K562 (cell line): ENCODE results near the gene ARFGEF2. TPM values are rescaled to one million over a fixed set of nuclear protein-coding genes. Genes with fewer than 3 reads are reported as not detected.

Experiments used
- ATAC-seq: fragments of 200-7000 bp; cut with Tn5 transposase; 3 replicates; pipeline ENCODE4 v1.9.1; 2020; ENCODE audit warnings: moderate library complexity
- BruUV-seq: library from RNA; stranded (reverse); fragments of 400-500 nt; replicated peaks from 2 replicates; lab custom pipeline; 2021; lab: Mats Ljungman, UMichigan
- CTCF ChIA-PET: fragments of 300-600 bp; formaldehyde crosslinking; extraction: SDS; loops from one replicate; lab custom pipeline; 2021; ENCODE audit warnings: low intra/inter-chr PET ratio; lab: Yijun Ruan, JAX
- POLR2A ChIA-PET: fragments of 300-600, 350-650 bp; sonication (Branson Sonifier 250); formaldehyde crosslinking; extraction: SDS; loops from one replicate; lab custom pipeline; 2021; ENCODE audit warnings: antibody characterized with exemption, inconsistent platforms; lab: Yijun Ruan, JAX
- DNase-seq, 4 experiments: peaks; one replicate each; pipeline versions ENCODE4 v3.0.0 to v3.0.0-alpha.2; 2011 to 2018; ENCODE audit warnings: low spot score in 3 of 4, mixed read lengths in 3 of 4; ENCODE audit errors: extremely low read depth in 1 of 4
- FAIRE-seq: peaks from 2 replicates; lab custom pipeline; 2011; peaks lifted over from hg19 to GRCh38; lab: Jason Lieb, UNC
- H2AFZ ChIP-seq: 2 replicates; pipeline ENCODE4 v1.6.0; 2011; ENCODE audit warnings: low read depth, low read length, control low read depth, inconsistent platforms
- H3K27ac ChIP-seq: fragments of 200-600 bp; 3 replicates; pipeline ENCODE4 v1.8.0; 2011; ENCODE audit warnings: low read depth, mild to moderate bottlenecking, control low read depth, inconsistent platforms, low read length, moderate library complexity, mixed read lengths; ENCODE audit errors: extremely low read depth
- H3K27me3 ChIP-seq, 2 experiments: fragments of 300-600 bp in 1 of 2; 2 replicates in 1 of 2; 3 replicates in 1 of 2; pipeline versions ENCODE4 v1.6.0 to v1.8.0; 2011; ENCODE audit warnings: inconsistent platforms in 2 of 2, low read length in 2 of 2, mild to moderate bottlenecking in 1 of 2, mixed read lengths in 1 of 2, moderate library complexity in 1 of 2; ENCODE audit not compliant: control insufficient read depth in 2 of 2, insufficient read depth in 2 of 2
- H3K36me3 ChIP-seq: fragments of 300-600 bp; 3 replicates; pipeline ENCODE4 v1.8.0; 2011; ENCODE audit warnings: mild to moderate bottlenecking, low read length, inconsistent platforms; ENCODE audit not compliant: control insufficient read depth, insufficient read depth
- H3K4me1 ChIP-seq, 2 experiments: fragments of 200-600 bp in 1 of 2; replicated peaks in 1 of 2; 2 replicates in 1 of 2; 3 replicates in 1 of 2; pipeline versions ENCODE4 v1.5.1 to v1.8.0; 2011; ENCODE audit warnings: inconsistent platforms in 2 of 2, low read length in 2 of 2, mild to moderate bottlenecking in 1 of 2, mixed read lengths in 1 of 2, moderate library complexity in 1 of 2; ENCODE audit not compliant: control insufficient read depth in 2 of 2, insufficient read depth in 2 of 2
- H3K4me2 ChIP-seq: 2 replicates; pipeline ENCODE4 v1.6.1; 2011; ENCODE audit warnings: low read length, control low read depth, inconsistent platforms, mixed read lengths; ENCODE audit not compliant: insufficient read depth
- H3K4me3 ChIP-seq: fragments of 200-600 bp; sonication (generic), shearing (Covaris generic); 2 replicates; pipeline ENCODE4 v1.5.1; 2016; ENCODE audit warnings: control low read depth, inconsistent platforms
- H3K79me2 ChIP-seq: fragments of 200-600 bp; 3 replicates; pipeline ENCODE4 v1.8.0; 2011; ENCODE audit warnings: low read length, inconsistent platforms; ENCODE audit not compliant: control insufficient read depth, insufficient read depth
- H3K9ac ChIP-seq, 2 experiments: 2 replicates each; pipeline versions ENCODE4 v1.6.0 to v1.6.1; 2011; ENCODE audit warnings: low read depth in 2 of 2, low read length in 2 of 2, control low read depth in 1 of 2, inconsistent platforms in 1 of 2, mild to moderate bottlenecking in 1 of 2, mixed read lengths in 1 of 2; ENCODE audit not compliant: insufficient read depth in 1 of 2
- H3K9me1 ChIP-seq: one replicate; pipeline ENCODE4 v1.6.0; 2011; ENCODE audit warnings: inconsistent platforms, mild to moderate bottlenecking, low read length, moderate library complexity; ENCODE audit not compliant: control insufficient read depth, insufficient read depth
- H3K9me3 ChIP-seq: replicated peaks from 2 replicates; pipeline ENCODE4 v1.5.1; 2011; ENCODE audit warnings: low read depth, low read length, inconsistent platforms; ENCODE audit not compliant: control insufficient read depth, insufficient read depth
- H4K20me1 ChIP-seq: replicated peaks from 2 replicates; pipeline ENCODE4 v1.6.1; 2011; ENCODE audit warnings: low read length, inconsistent platforms, mixed read lengths; ENCODE audit not compliant: control insufficient read depth, insufficient read depth
- BCOR ChIP-seq: fragments of 450-650 bp; IDR thresholded peaks from 2 replicates; pipeline ENCODE4 v1.6.1; 2016
- DDX20 ChIP-seq: fragments of 450-650 bp; IDR thresholded peaks from 2 replicates; pipeline ENCODE4 v1.6.1; 2016; ENCODE audit warnings: missing genetic modification characterization, low read depth, mild to moderate bottlenecking, missing compliant biosample characterization, moderate library complexity
- FUS ChIP-seq: fragments of 200-400 bp; formaldehyde crosslinking; optimal IDR thresholded peaks from 2 replicates; pipeline ENCODE3; 2017; ENCODE audit warnings: low read depth, low read length
- POLR2AphosphoS5 ChIP-seq: IDR thresholded peaks from 2 replicates; pipeline ENCODE4 v1.6.1; 2011; ENCODE audit warnings: mild to moderate bottlenecking, low read depth, low read length, moderate library complexity; ENCODE audit not compliant: control insufficient read depth, insufficient read depth
- POLR2G ChIP-seq: fragments of 200-400 bp; formaldehyde crosslinking; IDR thresholded peaks from 2 replicates; pipeline ENCODE4 v1.6.1; 2017; ENCODE audit warnings: low read depth, mild to moderate bottlenecking, antibody characterized with exemption, low read length, moderate library complexity
- RBFOX2 ChIP-seq: fragments of 200-400 bp; formaldehyde crosslinking; IDR thresholded peaks from 2 replicates; pipeline ENCODE4 v1.6.1; 2017; ENCODE audit warnings: low read depth, mild to moderate bottlenecking, low read length, moderate library complexity
- RBM25 ChIP-seq: fragments of 200-400 bp; formaldehyde crosslinking; IDR thresholded peaks from 2 replicates; pipeline ENCODE4 v1.6.1; 2018; ENCODE audit warnings: low read length, low read depth, moderate library complexity; ENCODE audit not compliant: severe bottlenecking
- RBM39 ChIP-seq: fragments of 200-400 bp; formaldehyde crosslinking; optimal IDR thresholded peaks from 2 replicates; pipeline ENCODE3; 2018; ENCODE audit warnings: low read depth, low read length
- RFX1 ChIP-seq: fragments of 450-650 bp; IDR thresholded peaks from 2 replicates; pipeline ENCODE4 v1.6.1; 2016; ENCODE audit warnings: mild to moderate bottlenecking, moderate library complexity
- SMARCA5 ChIP-seq: fragments of 450-650 bp; IDR thresholded peaks from 2 replicates; pipeline ENCODE4 v1.6.1; 2016
- ZNF436 ChIP-seq: fragments of 250-450, 450-650 bp; sonication (Bioruptor Pico); formaldehyde crosslinking; IDR thresholded peaks from 2 replicates; pipeline ENCODE4 v1.7.0; 2020; ENCODE audit warnings: mild to moderate bottlenecking
- WGBS: fragments of 100-300 bp; shearing (Covaris generic); methylation state at CpG from one replicate; pipeline ENCODE4 v1.1.6; 2016; ENCODE audit warnings: low coverage, mixed read lengths; ENCODE audit not compliant: insufficient coverage; ENCODE audit errors: missing lambda C conversion rate; 5-methylcytosine and 5-hydroxymethylcytosine counted together
- in situ Hi-C: fragments of 300-500 bp; cut with MboI; formaldehyde crosslinking; loops from 4 replicates; pipeline ENCODE4 v1.15.0; 2018; ENCODE audit warnings: inconsistent platforms, mixed read lengths
- intact Hi-C: fragments of 100-400 bp; cut with micrococcal nuclease; formaldehyde crosslinking; loops from 2 replicates; pipeline ENCODE4 v1.14.2; 2022
- polyA plus RNA-seq, 8 experiments: library from polyadenylated mRNA; depleted of rRNA in 4 of 8; stranded (reverse) in 5 of 8; unstranded in 3 of 8; fragments of >200 nt; fragmentation: Nextera tagmentation in 2 of 8; fragmentation: Illumina TruSeq in 1 of 8; extraction: Ambion mirVana in 2 of 8; extraction: Trizol in 1 of 8; gene quantifications; 2 replicates each; pipeline versions ENCODE4 v1.2.1 to v1.2.3, GENCODE V29; 2011 to 2014; ENCODE audit warnings: inconsistent platforms in 1 of 8, missing spikeins in 1 of 8
- total RNA-seq, 7 experiments: library from RNA; depleted of rRNA in 6 of 7; stranded (reverse); fragments of >200 nt in 6 of 7; fragmentation: Illumina TruSeq in 2 of 7; extraction: Trizol in 2 of 7; gene quantifications; 2 replicates each; pipeline versions ENCODE4 v1.2.1 to v1.2.3, GENCODE V29; 2011 to 2021; ENCODE audit warnings: low replicate concordance in 1 of 7

ARFGEF2 gene
- total and polyA plus RNA-seq, 9 of the 15 experiments (the other 6 are each of a cell fraction or from before 2014, with no cell fraction given) = 4.2 to 18.8 (median 13.7) TPM

GRCh38 chr20:48886194-48886593 lies 35.3 kb upstream of the ARFGEF2 start:
- POLR2A ChIA-PET = interaction anchor here (1.7 to 2.1 kb wide), 2 partner anchors 9 to 36 kb away, joined by 5 to 13 read pairs; no protein-coding TSS in a partner anchor
- H3K9me3 ChIP-seq = no peaks in the 10 kb centered on the region
- FAIRE-seq (no peak), DNase-seq (no peak), ATAC-seq (peak; percentile 30)
- peak overlapping the region; percentile 59 to 75; a peak in 3 of 4 replicates for H3K9ac ChIP-seq
- no peaks in the 10 kb centered on the region for H3K27me3 ChIP-seq
- H3K4me1 ChIP-seq = peaks cover 0 to 8% of the 10 kb centered on the region in 2 experiments; a peak in 2 of 5 replicates
- intact Hi-C loops (no loop called here), in situ Hi-C loops (no loop called here)
- H3K36me3 ChIP-seq = no peaks in the 10 kb centered on the region
- no peak overlapping the region for H3K4me3 ChIP-seq
- no peak overlapping the region for H3K27ac ChIP-seq
- peaks cover 17% of the 10 kb centered on the region for H3K79me2 ChIP-seq
- H4K20me1 ChIP-seq = no peaks in the 10 kb centered on the region
- no TSS peak for BruUV-seq
- TF ChIP-seq ZNF436 (CRISPR knock-in tag) = no peak
- TF ChIP-seq RFX1 = no peak
- TF ChIP-seq DDX20 (tag) = no peak
- no peak for TF ChIP-seq SMARCA5
- TF ChIP-seq POLR2G = no peak
- no peak for TF ChIP-seq FUS
- H2AFZ ChIP-seq = no peak overlapping the region
- H3K4me2 ChIP-seq = peak overlapping the region; percentile 78
- H3K9me1 ChIP-seq = no peaks in the 10 kb centered on the region
- WGBS = 48% methylated on average over 3 of the region's 3 CpGs
- CTCF ChIA-PET = no interaction called here

- 12% methylated on average over 2 of the region's 2 CpGs for WGBS
- H3K4me3 ChIP-seq = peak overlapping the region; percentile 33
- H3K9me1 ChIP-seq = no peaks in the 10 kb centered on the region
- no peak for DNase-seq
- H3K36me3 ChIP-seq = no peaks in the 10 kb centered on the region
- FAIRE-seq = no peak
- peaks cover 0 to 8% of the 10 kb centered on the region in 2 experiments; a peak in 2 of 5 replicates for H3K4me1 ChIP-seq
- peaks cover 17% of the 10 kb centered on the region for H3K79me2 ChIP-seq
- intact Hi-C loops (no loop called here), in situ Hi-C loops (no loop called here)
- peak overlapping the region; percentile 84 for H2AFZ ChIP-seq
- H4K20me1 ChIP-seq = no peaks in the 10 kb centered on the region
- no peaks in the 10 kb centered on the region for H3K9me3 ChIP-seq
- H3K4me2 ChIP-seq = peak overlapping the region; percentile 78
- BruUV-seq = no TSS peak
- peak; percentile 30; the same call in 2 of the 3 replicates for ATAC-seq
- H3K27me3 ChIP-seq = peaks cover 0 to 3% of the 10 kb centered on the region in 2 experiments; a peak in 1 of 5 replicates
- no peak overlapping the region for H3K27ac ChIP-seq
- CTCF ChIA-PET = no interaction called here
- TF ChIP-seq POLR2AphosphoS5 = no peak
- no peak for TF ChIP-seq RBM39
- TF ChIP-seq RBFOX2 = 0 out of 2 replicates have a peak, but pooled peaks have one; percentile 15
- peak; percentile 72 for TF ChIP-seq RBM25
- peak; percentile 61; the same call in 1 of the 2 replicates for TF ChIP-seq BCOR
- POLR2A ChIA-PET = interaction anchor here (0.6 to 2.1 kb wide), 8 partner anchors 10 to 302 kb away, joined by 3 to 13 read pairs (median 4); no protein-coding TSS in a partner anchor
- peak overlapping the region; percentile 59 to 70; a peak in 3 of 4 replicates for H3K9ac ChIP-seq
Observed at GRCh38 chr20:48886811-48887210, 34.7 kb upstream of the ARFGEF2 start.
